ENCODE measurements around the gene SPATA31E1. TPM values are rescaled to one million over a fixed set of nuclear protein-coding genes. Genes with fewer than 3 reads are reported as not detected.
A peak's percentile ranks its signal among the peaks of the same experiment; 100 is the strongest.

Gene SPATA31E1
- total RNA-seq, 4 donors from 2014 or later = not detected

GRCh38 chr9:87873607-87874303 is 8.9 kb upstream of the SPATA31E1 start:
- H3K4me1 ChIP-seq = no peaks in the 10 kb centered on the region

GRCh38 chr9:87874304-87874623 is 8.4 kb upstream of the SPATA31E1 start:
- Histone ChIP-seq H3K4me3 (no peak overlapping the region), H3K36me3 (no peaks in the 10 kb centered on the region), H3K4me1 (no peaks in the 10 kb centered on the region), H3K27me3 (no peaks in the 10 kb centered on the region), H3K27ac (no peak overlapping the region), H3K9me3 (peaks cover 0 to 12% (median 0%) of the 10 kb centered on the region in 4 donors)
- TF ChIP-seq EP300 (IDR thresholded peaks at IDR 0.05) (no peak), CTCF (IDR thresholded peaks at IDR 0.05) (no peak), POLR2A (IDR thresholded peaks at IDR 0.05) (no peak)
- DNase-seq (ENCODE audit: low spot score in 2 of 2) = no peak
- 70 to 83% methylated on average over 7 of the region's 7 CpGs for WGBS, 2 donors

More at GRCh38 chr9:87873607-87874303, 8.9 kb upstream of the SPATA31E1 start:
- H3K36me3 ChIP-seq = no peaks in the 10 kb centered on the region
- no peak for TF ChIP-seq CTCF (IDR thresholded peaks at IDR 0.05)
- no peak for TF ChIP-seq POLR2A (IDR thresholded peaks at IDR 0.05)
- no peak for TF ChIP-seq EP300 (IDR thresholded peaks at IDR 0.05)
- no peak overlapping the region for H3K4me3 ChIP-seq
- H3K9me3 ChIP-seq = peaks cover 0 to 11% (median 0%) of the 10 kb centered on the region in 4 donors
- H3K27me3 ChIP-seq = no peaks in the 10 kb centered on the region
- no peak for DNase-seq (ENCODE audit: low spot score in 2 of 2)
- H3K27ac ChIP-seq = no peak overlapping the region
- 89 to 93% methylated on average over 5 of the region's 5 CpGs for WGBS, 2 donors

GRCh38 chr9:87875060-87875459 is 7.6 kb upstream of the SPATA31E1 start:
- Histone ChIP-seq H3K4me3 (no peak overlapping the region), H3K27ac (no peak overlapping the region), H3K27me3 (no peaks in the 10 kb centered on the region), H3K4me1 (no peaks in the 10 kb centered on the region), H3K9me3 (peaks cover 0 to 12% (median 0%) of the 10 kb centered on the region in 4 donors), H3K36me3 (no peaks in the 10 kb centered on the region)
- TF ChIP-seq CTCF (IDR thresholded peaks at IDR 0.05) (no peak), POLR2A (IDR thresholded peaks at IDR 0.05) (no peak)
- no peak for DNase-seq (ENCODE audit: low spot score in 2 of 2)

GRCh38 chr9:87875831-87876545 is 6.7 kb upstream of the SPATA31E1 start:
- H3K27ac ChIP-seq = no peak overlapping the region
- peaks cover 0 to 12% (median 0%) of the 10 kb centered on the region in 4 donors for H3K9me3 ChIP-seq
- no peaks in the 10 kb centered on the region for H3K27me3 ChIP-seq
- H3K4me1 ChIP-seq = no peaks in the 10 kb centered on the region
- peak in 1 of 2 donors; percentile 3 for DNase-seq (ENCODE audit: low spot score in 2 of 2)
- H3K36me3 ChIP-seq = no peaks in the 10 kb centered on the region
- H3K4me3 ChIP-seq = no peak overlapping the region
- WGBS, 2 donors = 55 to 56% methylated on average over 5 of the region's 5 CpGs
- TF ChIP-seq POLR2A (IDR thresholded peaks at IDR 0.05) (no peak), EP300 (IDR thresholded peaks at IDR 0.05) (no peak), CTCF (IDR thresholded peaks at IDR 0.05) (no peak)

- H3K9me3 ChIP-seq = peaks cover 0 to 12% (median 0%) of the 10 kb centered on the region in 4 donors
Observed at GRCh38 chr9:87876708-87877107, 6.0 kb upstream of the SPATA31E1 start.

More at GRCh38 chr9:87876708-87877107, 6.0 kb upstream of the SPATA31E1 start:
- Histone ChIP-seq H3K27me3 (no peaks in the 10 kb centered on the region), H3K27ac (no peak overlapping the region), H3K4me3 (no peak overlapping the region), H3K36me3 (no peaks in the 10 kb centered on the region), H3K4me1 (no peaks in the 10 kb centered on the region)
- TF ChIP-seq CTCF (IDR thresholded peaks at IDR 0.05) (no peak), EP300 (IDR thresholded peaks at IDR 0.05) (no peak), POLR2A (IDR thresholded peaks at IDR 0.05) (no peak)
- 87 to 91% methylated on average over 5 of the region's 5 CpGs for WGBS, 2 donors
- no peak for DNase-seq (ENCODE audit: low spot score in 2 of 2)
